KOPT-K1 (cell line): Measurements from ENCODE around the gene RBBP8.

ENCODE experiments used
- H3K27ac ChIP-seq: fragments of 200-600 bp; sonication (generic); 2 replicates; pipeline ENCODE4 v1.5.1; 2016; ENCODE audit warnings: antibody characterized with exemption, mild to moderate bottlenecking, low read depth, low read length; ENCODE audit not compliant: poor library complexity, severe bottlenecking
- H3K36me3 ChIP-seq: fragments of 200-600 bp; sonication (generic); 2 replicates; pipeline ENCODE4 v1.5.1; 2017; ENCODE audit warnings: antibody characterized with exemption, mild to moderate bottlenecking, low read length, moderate library complexity; ENCODE audit not compliant: insufficient read depth
- H3K9me3 ChIP-seq: fragments of 200-600 bp; sonication (generic); 2 replicates; pipeline ENCODE4 v1.5.1; 2017; ENCODE audit warnings: antibody characterized with exemption, low read length, mild to moderate bottlenecking; ENCODE audit not compliant: insufficient read depth, poor library complexity, severe bottlenecking

RBBP8 gene

DNA sequence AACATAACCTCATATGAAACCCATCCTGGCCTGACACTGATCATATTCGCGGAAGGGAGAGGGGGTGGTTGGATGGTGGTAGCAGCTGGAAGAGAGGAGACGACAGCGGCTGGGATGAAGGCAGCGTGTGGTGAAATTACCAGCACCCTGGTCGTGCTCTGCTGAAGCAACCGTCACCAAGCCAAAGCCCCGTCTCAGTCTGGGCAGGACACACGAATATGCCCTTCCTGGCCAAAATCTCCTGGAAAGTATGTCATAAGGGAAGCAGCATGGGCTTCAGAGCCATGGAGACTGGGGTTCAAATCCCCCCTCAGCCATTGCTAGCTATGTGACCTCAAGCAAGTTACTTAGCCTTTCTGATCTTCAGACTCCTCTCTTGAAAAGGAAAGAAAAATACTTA is 139.0 kb downstream of the RBBP8 start:
- no peak overlapping the region for H3K27ac ChIP-seq
- no peaks in the 10 kb centered on the region for H3K9me3 ChIP-seq
- H3K36me3 ChIP-seq: no peaks in the 10 kb centered on the region

DNA sequence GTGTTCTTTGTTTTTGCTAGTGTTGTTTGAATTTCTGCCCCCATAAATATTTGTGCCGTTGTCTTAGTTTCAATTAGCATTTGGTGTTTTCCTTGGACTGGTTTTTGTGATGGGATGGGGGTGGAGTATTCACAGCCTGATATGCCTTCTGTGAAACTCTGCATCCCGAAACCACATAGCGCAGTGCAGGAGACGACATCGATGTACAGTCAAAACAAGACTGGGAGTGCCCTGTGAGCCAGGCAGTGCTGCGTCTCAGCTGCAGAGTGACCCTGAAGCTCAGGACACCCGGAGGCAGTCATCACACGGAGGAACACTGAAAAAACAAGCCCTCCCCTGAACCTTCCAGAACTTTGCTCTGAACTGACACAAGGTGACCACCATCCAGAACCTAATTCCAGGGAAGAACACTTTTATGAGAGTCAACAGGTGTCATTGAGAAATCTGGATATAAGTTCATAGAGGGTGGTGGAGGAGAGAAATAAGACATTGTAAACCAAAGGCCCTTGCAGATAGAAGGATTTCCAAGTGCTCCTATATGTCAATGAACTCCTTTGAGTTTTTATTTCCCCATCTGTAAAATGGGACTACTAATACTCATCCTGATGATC is 141.0 kb downstream of the RBBP8 start:
- Histone ChIP-seq H3K27ac (no peak overlapping the region), H3K36me3 (no peaks in the 10 kb centered on the region), H3K9me3 (no peaks in the 10 kb centered on the region)
